GM21381 (cell line): ENCODE results near the gene ORC3.
"Not testable (repeated sequence)": the region's sequence is repeated elsewhere in the genome, so short reads cannot be mapped to it uniquely, and the experiment has no call there.

Source experiments
- ATAC-seq: cut with Tn5 transposase; IDR thresholded peaks from one replicate; pipeline ENCODE4 v1.9.1; 2021; ENCODE audit warnings: mild to moderate bottlenecking, moderate library complexity; ENCODE audit not compliant: unreplicated experiment

The ORC3 gene

GRCh38 chr6:87658516-87658915 is 68.6 kb downstream of the ORC3 start:
- ATAC-seq, result no peak

GRCh38 chr6:87660226-87660911 is 70.4 kb downstream of the ORC3 start:
- ATAC-seq, result no peak

- no peak for ATAC-seq
Observed at GRCh38 chr6:87661016-87661415, 71.1 kb downstream of the ORC3 start.

GRCh38 chr6:87661503-87661902 is 71.6 kb downstream of the ORC3 start:
- no peak for ATAC-seq

- ATAC-seq, result no peak
Observed at GRCh38 chr6:87663434-87663833, 73.5 kb downstream of the ORC3 start.

- ATAC-seq, result no peak
Observed at GRCh38 chr6:87664921-87665485, 75.1 kb downstream of the ORC3 start.

- ATAC-seq, result no peak
Observed at GRCh38 chr6:87667032-87667431, 77.1 kb downstream of the ORC3 start.

GRCh38 chr6:87668013-87668412 is 78.1 kb downstream of the ORC3 start:
- no peak for ATAC-seq

GRCh38 chr6:87669051-87669450 is 79.1 kb downstream of the ORC3 start:
- no peak for ATAC-seq

GRCh38 chr6:87670707-87671106 is 80.8 kb downstream of the ORC3 start:
- ATAC-seq, result no peak

- ATAC-seq, result no peak
Observed at GRCh38 chr6:87671555-87672029, 81.7 kb downstream of the ORC3 start.

- no peak for ATAC-seq
Observed at GRCh38 chr6:87672641-87673040, 82.7 kb downstream of the ORC3 start.

- ATAC-seq, result no peak
Observed at GRCh38 chr6:87673237-87673636, 83.3 kb downstream of the ORC3 start.

GRCh38 chr6:87674290-87674689 is 84.4 kb downstream of the ORC3 start:
- ATAC-seq, result no peak

GRCh38 chr6:87675004-87675681 is 85.2 kb downstream of the ORC3 start:
- ATAC-seq, result no peak

- ATAC-seq, result no peak
Observed at GRCh38 chr6:87682310-87682709, 92.4 kb downstream of the ORC3 start.

GRCh38 chr6:87683890-87684289 is 94.0 kb downstream of the ORC3 start:
- no peak for ATAC-seq

- ATAC-seq, result no peak
Observed at GRCh38 chr6:87684895-87685654, 95.1 kb downstream of the ORC3 start.

GRCh38 chr6:87686636-87687205 is 96.8 kb downstream of the ORC3 start:
- ATAC-seq, result not testable (repeated sequence)

- ATAC-seq, result no peak
Observed at GRCh38 chr6:87687296-87687695, 97.4 kb downstream of the ORC3 start.

- ATAC-seq, result not testable (repeated sequence)
Observed at GRCh38 chr6:87687893-87688292, 98.0 kb downstream of the ORC3 start.
